ENCODE results near the gene F2. TPM values are rescaled to one million over a fixed set of nuclear protein-coding genes. Genes with fewer than 3 reads are reported as not detected.

F2 gene
- total RNA-seq, 1 experiment from 2014 or later: not detected

GRCh38 chr11:46695345-46696211, 23.4 kb upstream of the F2 start:
- ChIA-PET POLR2A (ENCODE audit: unreplicated experiment) (no interaction called here), CTCF (interaction anchor here (0.6 kb wide), 1 partner anchor 44 kb away, joined by 3 read pairs; no protein-coding TSS in a partner anchor)
- TF ChIP-seq EZH2 (IDR thresholded peaks at IDR 0.05; ENCODE audit: low read length, unreplicated experiment): no peak
- no peak for TF ChIP-seq EZH2phosphoT487 (IDR thresholded peaks at IDR 0.05; ENCODE audit: borderline replicate concordance, low read length)
- TF ChIP-seq, protein P1, sequence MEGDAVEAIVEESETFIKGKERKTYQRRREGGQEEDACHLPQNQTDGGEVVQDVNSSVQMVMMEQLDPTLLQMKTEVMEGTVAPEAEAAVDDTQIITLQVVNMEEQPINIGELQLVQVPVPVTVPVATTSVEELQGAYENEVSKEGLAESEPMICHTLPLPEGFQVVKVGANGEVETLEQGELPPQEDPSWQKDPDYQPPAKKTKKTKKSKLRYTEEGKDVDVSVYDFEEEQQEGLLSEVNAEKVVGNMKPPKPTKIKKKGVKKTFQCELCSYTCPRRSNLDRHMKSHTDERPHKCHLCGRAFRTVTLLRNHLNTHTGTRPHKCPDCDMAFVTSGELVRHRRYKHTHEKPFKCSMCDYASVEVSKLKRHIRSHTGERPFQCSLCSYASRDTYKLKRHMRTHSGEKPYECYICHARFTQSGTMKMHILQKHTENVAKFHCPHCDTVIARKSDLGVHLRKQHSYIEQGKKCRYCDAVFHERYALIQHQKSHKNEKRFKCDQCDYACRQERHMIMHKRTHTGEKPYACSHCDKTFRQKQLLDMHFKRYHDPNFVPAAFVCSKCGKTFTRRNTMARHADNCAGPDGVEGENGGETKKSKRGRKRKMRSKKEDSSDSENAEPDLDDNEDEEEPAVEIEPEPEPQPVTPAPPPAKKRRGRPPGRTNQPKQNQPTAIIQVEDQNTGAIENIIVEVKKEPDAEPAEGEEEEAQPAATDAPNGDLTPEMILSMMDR (conservative IDR thresholded peaks at IDR 0.05; ENCODE audit: low read depth, low read length): no peak
- Histone ChIP-seq H2AFZ (ENCODE audit: low read length) (no peak overlapping the region), H4K20me1 (ENCODE audit: low read length) (no peaks in the 10 kb centered on the region), H3F3A (ENCODE audit: low read length, unreplicated experiment) (no peaks in the 10 kb centered on the region), H3K4me3 (ENCODE audit: low read length) (no peak overlapping the region), H3K27me3 (ENCODE audit: low read length) (no peaks in the 10 kb centered on the region), H3K4me2 (ENCODE audit: low read length) (no peak overlapping the region), H3K79me2 (ENCODE audit: low read length) (peaks cover 9% of the 10 kb centered on the region), H3K9me2 (replicated peaks; ENCODE audit: low read length) (no peaks in the 10 kb centered on the region), H3K9ac (ENCODE audit: low read length) (no peak overlapping the region), H3K36me3 (ENCODE audit: low read depth, low read length) (no peaks in the 10 kb centered on the region), H3K9me3 (ENCODE audit: low read length) (no peaks in the 10 kb centered on the region), H3K4me1 (ENCODE audit: insufficient read depth, low read length) (no peaks in the 10 kb centered on the region), H3K27ac (ENCODE audit: low read length) (no peak overlapping the region)
- intact Hi-C loops (cut with micrococcal nuclease): no loop called here
- BruUV-seq (replicated peaks): no TSS peak
- DNase-seq: no peak
- no peak for ATAC-seq

GRCh38 chr11:46696212-46696558, 22.8 kb upstream of the F2 start:
- Histone ChIP-seq H3K9me2 (replicated peaks; ENCODE audit: low read length) (no peaks in the 10 kb centered on the region), H4K20me1 (ENCODE audit: low read length) (no peaks in the 10 kb centered on the region), H3K9me3 (ENCODE audit: low read length) (no peaks in the 10 kb centered on the region), H3K27me3 (ENCODE audit: low read length) (no peaks in the 10 kb centered on the region), H3K4me2 (ENCODE audit: low read length) (no peak overlapping the region), H3K79me2 (ENCODE audit: low read length) (peaks cover 13% of the 10 kb centered on the region), H3K4me1 (ENCODE audit: insufficient read depth, low read length) (no peaks in the 10 kb centered on the region), H3K9ac (ENCODE audit: low read length) (no peak overlapping the region), H2AFZ (ENCODE audit: low read length) (no peak overlapping the region), H3K36me3 (ENCODE audit: low read depth, low read length) (no peaks in the 10 kb centered on the region), H3K27ac (ENCODE audit: low read length) (no peak overlapping the region), H3F3A (ENCODE audit: low read length, unreplicated experiment) (no peaks in the 10 kb centered on the region), H3K4me3 (ENCODE audit: low read length) (no peak overlapping the region)
- CTCF ChIA-PET: no interaction called here
- DNase-seq: no peak
- no peak for ATAC-seq
- BruUV-seq (replicated peaks): no TSS peak
- intact Hi-C loops (cut with micrococcal nuclease): no loop called here
- no peak for TF ChIP-seq EZH2 (IDR thresholded peaks at IDR 0.05; ENCODE audit: low read length, unreplicated experiment)
- TF ChIP-seq, protein P1 (conservative IDR thresholded peaks at IDR 0.05; ENCODE audit: low read depth, low read length): no peak
- POLR2A ChIA-PET (ENCODE audit: unreplicated experiment): no interaction called here

GRCh38 chr11:46697303-46697702, 21.7 kb upstream of the F2 start:
- BruUV-seq (replicated peaks): no TSS peak
- H3K9ac ChIP-seq (ENCODE audit: low read length): no peak overlapping the region
- POLR2A ChIA-PET (ENCODE audit: unreplicated experiment): no interaction called here

More at GRCh38 chr11:46697303-46697702, 21.7 kb upstream of the F2 start:
- H3K79me2 ChIP-seq (ENCODE audit: low read length): peaks cover 24% of the 10 kb centered on the region
- intact Hi-C loops (cut with micrococcal nuclease): no loop called here
- H3K4me2 ChIP-seq (ENCODE audit: low read length): no peak overlapping the region
- no peaks in the 10 kb centered on the region for H3K9me3 ChIP-seq (ENCODE audit: low read length)
- H3K27me3 ChIP-seq (ENCODE audit: low read length): no peaks in the 10 kb centered on the region
- peaks cover 2% of the 10 kb centered on the region; the same call in 1 of the 2 replicates for H3K36me3 ChIP-seq (ENCODE audit: low read depth, low read length)
- TF ChIP-seq, protein P1 (conservative IDR thresholded peaks at IDR 0.05; ENCODE audit: low read depth, low read length): no peak
- TF ChIP-seq EZH2 (IDR thresholded peaks at IDR 0.05; ENCODE audit: low read length, unreplicated experiment): no peak
- TF ChIP-seq EZH2phosphoT487 (IDR thresholded peaks at IDR 0.05; ENCODE audit: borderline replicate concordance, low read length): no peak
- CTCF ChIA-PET: no interaction called here
- no peaks in the 10 kb centered on the region for H3F3A ChIP-seq (ENCODE audit: low read length, unreplicated experiment)
- H3K27ac ChIP-seq (ENCODE audit: low read length): no peak overlapping the region
- no peaks in the 10 kb centered on the region for H3K9me2 ChIP-seq (replicated peaks; ENCODE audit: low read length)
- H2AFZ ChIP-seq (ENCODE audit: low read length): no peak overlapping the region
- 0 out of 2 replicates have a peak, but pooled peaks cover 3% of the 10 kb centered on the region for H3K4me1 ChIP-seq (ENCODE audit: insufficient read depth, low read length)
- no peaks in the 10 kb centered on the region for H4K20me1 ChIP-seq (ENCODE audit: low read length)
- ATAC-seq (no peak), DNase-seq (no peak)
- H3K4me3 ChIP-seq (ENCODE audit: low read length): no peak overlapping the region

Data from PC-3 (cell line).